Measurements from ENCODE around the gene HOXD3.

HOXD3 gene

DNA sequence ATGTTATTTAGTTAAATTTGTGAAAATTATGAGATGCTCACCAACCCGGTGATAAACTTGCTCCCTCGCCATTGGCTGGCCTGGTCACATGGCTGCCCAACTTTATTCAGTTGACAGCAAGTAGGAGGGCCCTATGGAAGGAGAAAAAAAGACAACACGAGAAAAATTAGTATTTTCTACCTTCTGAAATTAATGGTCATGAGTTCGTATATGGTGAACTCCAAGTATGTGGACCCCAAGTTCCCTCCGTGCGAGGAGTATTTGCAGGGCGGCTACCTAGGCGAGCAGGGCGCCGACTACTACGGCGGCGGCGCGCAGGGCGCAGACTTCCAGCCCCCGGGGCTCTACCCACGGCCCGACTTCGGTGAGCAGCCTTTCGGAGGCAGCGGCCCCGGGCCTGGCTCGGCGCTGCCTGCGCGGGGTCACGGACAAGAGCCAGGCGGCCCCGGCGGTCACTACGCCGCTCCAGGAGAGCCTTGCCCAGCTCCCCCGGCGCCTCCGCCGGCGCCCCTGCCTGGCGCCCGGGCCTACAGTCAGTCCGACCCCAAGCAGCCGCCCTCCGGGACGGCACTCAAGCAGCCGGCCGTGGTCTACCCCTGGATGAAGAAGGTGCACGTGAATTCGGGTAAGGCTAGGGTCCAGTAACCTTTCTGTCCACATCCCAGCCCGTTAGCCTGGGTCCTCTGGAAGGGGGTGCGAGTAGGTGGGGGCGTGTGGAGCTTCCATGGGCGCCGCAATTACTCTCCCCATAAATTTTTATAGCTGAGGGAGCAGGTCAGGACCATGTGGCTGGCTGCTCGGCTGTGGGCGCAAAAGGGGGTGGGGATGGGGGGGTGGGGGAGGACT is 5.4 kb upstream of the HOXD3 start, which contains the start of gene HOXD4:
TSS of gene HOXD4 (plus strand) at position 109 of the 846 bp plus-strand sequence. CDS start at position 193, 84 bp downstream.
- no peak for DNase-seq

DNA sequence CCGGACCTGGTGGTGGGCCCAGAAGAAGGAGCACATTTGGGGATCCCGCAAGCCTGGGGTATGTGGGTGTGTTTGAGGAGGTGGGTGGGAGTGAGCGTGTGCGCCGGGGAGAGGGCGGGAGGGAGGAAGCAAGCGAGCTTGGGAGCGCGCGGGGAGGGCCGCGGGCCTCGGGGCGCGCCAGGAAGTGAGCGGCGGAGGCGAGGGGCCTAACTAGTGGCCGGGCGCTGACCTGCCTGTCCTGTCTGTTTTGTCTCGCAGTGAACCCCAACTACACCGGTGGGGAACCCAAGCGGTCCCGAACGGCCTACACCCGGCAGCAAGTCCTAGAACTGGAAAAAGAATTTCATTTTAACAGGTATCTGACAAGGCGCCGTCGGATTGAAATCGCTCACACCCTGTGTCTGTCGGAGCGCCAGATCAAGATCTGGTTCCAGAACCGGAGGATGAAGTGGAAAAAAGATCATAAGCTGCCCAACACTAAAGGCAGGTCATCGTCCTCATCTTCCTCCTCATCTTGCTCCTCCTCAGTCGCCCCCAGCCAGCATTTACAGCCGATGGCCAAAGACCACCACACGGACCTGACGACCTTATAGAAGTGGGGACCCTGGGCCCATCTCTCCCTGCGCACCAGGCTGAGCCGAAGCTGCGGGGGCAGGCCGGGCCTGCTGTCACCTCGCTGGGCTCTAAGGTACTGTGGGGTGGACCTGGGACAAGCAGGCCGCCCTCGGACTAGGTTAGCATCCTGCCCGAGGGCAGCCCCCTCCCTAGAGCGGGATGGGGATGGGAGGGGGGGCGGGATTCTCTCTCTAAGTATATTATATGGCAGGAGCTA is 4.5 kb upstream of the HOXD3 start:
- no peak for DNase-seq

- DNase-seq = no peak
Observed at GRCh38 chr2:176154576-176155252, 2.4 kb upstream of the HOXD3 start.

GRCh38 chr2:176155356-176156044 is 1.6 kb upstream of the HOXD3 start:
- no peak for DNase-seq

- DNase-seq = no peak
Observed at GRCh38 chr2:176156301-176156806, 753 bp upstream of the HOXD3 start.

- no peak for DNase-seq
Observed at GRCh38 chr2:176157499-176158185, 535 bp downstream of the HOXD3 start.

DNA sequence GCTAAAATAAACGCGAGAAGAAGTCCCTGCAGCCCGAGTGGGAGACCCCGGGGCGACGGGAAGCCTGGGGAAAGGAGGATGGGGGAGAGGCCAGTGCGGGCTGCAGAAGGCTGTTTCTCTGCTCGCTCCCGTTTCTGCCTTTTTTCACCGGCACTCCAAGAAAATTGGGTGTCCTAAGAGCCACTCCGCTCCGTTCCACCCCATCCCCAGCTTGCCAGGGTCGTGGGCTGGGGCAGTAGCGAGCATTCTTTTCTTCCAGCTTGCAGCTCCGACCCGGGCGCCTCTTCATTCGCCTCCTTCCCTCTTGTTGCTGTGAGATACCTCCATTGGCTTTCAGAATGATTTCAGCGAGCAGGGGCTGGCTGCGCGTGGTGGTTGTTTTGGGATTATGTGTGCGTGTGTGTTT is 1.1 kb downstream of the HOXD3 start:
- DNase-seq = no peak

GRCh38 chr2:176158855-176159662 is 2.0 kb downstream of the HOXD3 start:
- no peak for DNase-seq

DNA sequence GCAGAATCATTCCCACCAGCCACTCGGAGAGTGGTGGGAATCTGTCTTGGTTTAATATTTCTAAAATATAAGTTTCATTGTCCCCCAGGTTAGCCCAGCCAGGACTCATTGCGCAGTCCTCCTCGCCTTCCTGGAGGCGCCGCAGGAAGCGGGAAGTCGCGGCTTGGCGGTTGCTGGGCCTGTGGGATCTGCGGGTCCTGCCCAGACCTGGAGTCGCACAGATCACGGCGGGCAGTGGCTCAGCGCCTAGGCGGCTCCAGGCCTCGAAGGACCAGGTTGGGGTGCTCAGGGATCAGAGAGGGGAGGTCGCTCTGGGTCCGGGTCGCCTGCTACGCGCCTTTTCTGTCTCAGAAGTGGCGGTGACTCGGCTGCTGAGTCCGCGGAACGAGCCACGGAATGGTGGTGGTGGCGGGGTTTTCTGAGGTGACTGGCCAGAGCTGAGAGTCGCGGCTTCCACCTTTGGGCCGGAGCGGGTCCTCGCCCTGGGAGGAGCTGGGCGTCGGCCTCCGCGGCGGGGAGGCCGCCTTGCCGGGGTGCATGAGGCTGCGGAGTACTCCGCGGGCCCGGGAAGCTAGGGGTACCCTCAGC is 2.6 kb downstream of the HOXD3 start:
- no peak for DNase-seq

- DNase-seq = no peak
Observed at GRCh38 chr2:176160251-176160985, 3.3 kb downstream of the HOXD3 start.

- DNase-seq = no peak
Observed at GRCh38 chr2:176160986-176161824, 4.1 kb downstream of the HOXD3 start.

DNA sequence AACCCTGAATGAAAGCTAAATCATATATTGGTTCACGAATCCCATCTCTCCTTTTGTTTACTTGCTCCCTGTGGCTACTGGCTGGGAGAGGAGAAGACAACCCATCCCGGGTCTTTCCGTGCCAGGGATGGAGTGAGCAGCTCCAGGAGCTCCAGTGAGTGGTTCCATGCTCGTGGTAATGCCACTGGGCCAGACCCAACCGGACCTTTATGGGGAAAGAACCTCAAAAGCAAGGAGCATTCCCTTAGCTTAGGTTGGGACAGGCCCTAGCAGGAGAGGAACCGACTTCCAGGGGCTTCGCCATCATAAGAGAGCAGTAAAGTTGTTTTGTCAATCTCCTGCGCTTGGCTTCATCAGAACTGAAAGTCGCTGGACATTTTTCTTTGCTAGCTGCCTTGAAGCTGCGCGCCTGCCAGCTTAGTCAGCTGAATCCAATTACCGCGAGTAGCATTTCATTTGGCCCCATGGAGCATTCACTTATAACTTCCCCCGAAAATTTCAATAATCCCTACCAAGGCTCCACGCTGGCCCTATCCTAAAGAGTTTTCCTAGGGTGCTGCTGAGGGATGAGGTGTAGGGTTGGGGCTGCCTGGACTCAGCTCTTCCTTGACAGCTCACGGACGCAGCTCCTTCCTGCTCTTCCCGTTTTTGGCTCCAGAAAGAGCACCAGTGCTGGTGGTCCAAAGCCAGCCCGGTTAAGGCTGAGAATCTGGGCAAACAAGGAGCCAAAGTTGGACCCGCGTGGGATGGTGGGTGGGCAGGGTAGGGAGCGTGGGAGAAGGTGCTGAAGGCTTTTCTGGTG is 4.9 kb downstream of the HOXD3 start:
- no peak for DNase-seq

DNA sequence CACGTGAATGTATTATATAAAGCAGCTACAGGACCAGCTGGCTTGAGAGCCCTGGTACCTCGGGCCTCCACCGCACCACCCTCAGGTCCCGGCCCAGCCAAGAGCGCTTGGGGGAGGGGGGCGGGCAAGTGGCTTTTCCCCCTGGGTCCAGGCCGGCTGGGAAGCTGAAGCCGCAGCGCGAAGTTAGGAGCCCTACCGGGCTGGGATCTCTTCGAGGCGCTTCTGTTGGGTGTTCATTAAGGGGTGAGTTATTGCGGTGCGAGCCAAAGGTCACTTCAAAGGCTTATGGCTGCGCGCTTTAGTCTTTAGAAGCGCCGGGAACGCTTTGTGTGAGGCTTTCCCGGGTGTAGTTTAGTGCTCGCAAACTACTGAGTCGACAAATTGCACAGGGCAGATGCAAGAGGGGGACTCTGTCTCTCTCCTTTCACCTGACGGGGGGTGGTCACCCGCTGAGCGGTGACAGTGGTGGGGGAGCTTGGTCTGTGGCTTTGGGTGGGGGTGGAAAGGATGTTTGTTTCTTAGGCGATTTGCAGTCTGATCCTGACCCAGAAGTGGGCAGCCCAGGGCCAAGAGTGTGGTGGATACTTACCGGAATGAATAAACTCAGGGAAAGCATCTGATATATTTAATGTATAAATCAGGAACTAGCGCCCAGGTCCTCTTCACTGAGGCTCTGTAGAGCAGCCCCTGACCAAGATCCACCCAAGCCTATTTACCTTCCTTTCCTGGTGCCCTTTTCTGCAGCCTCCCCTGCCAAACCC is 6.0 kb downstream of the HOXD3 start:
- no peak for DNase-seq

DNA sequence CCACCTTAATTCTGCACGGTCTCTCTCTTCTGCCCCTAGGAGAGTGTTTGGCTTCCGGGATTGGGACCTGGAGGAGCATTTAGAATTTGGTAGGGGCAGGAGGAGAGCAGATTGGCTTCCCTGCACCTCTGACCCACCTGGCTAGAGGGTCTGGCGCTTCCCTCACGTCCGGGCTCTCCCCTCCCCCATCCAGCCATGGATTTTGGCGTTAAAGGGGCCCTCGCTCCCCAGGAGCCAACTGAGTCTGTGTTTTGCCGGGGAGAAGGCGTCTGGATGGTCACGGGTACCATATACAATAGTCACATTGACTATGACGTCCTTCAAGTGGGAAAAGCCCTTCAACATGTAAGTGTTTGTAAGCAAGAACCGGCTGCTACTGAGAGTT is 6.6 kb downstream of the HOXD3 start:
- no peak for DNase-seq

GRCh38 chr2:176164201-176164600 is 7.1 kb downstream of the HOXD3 start:
- no peak for DNase-seq

DNA sequence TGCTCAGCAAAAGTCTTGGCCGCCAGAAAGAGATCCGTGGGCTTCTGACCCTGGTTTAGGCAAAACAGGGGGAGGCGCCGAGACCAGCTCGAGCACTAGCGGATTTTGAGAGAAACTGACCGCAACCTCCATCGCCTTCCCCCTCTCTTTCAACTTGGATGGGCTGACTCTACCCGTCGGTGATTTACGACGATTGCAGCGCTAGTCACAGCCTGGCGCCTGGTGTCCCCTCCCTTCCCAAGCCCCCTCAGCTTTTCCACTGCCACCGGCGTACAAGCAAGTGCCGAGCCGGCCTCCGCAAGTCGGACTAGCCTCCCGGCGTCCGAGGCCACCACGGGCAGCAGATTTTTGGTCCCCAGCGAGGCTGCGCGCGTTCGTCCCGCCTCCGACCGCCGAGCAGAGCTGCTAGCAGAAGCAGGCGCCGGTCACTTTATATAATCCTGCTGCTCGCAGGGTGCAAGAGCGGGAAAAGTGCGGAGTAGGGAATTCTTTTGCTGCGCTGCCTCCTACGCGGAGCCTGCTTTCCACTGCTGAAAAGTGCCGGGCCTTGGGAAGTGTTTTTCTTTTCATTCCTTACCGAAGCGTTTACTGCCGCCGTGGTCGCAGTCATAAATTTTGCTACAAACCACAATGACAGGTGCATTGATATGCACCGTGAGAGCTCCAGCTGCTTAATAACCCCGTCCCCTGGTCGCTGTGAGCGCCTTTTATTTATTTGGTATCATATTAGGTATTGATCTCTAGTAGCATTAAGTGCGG is 7.7 kb downstream of the HOXD3 start:
- DNase-seq = no peak

All from activated gamma-delta T cell treated with Interleukin-2 at 50 U/mL for 16 hours (primary cell).